Urothelium cell line (cell line): Measurements from ENCODE around the gene MAN1A1.

Experiments used
- DNase-seq: peaks from one replicate; pipeline ENCODE4 v3.0.0; 2011; ENCODE audit warnings: low spot score, mixed read lengths
- FAIRE-seq: peaks from 2 replicates; lab custom pipeline; 2011; peaks lifted over from hg19 to GRCh38; lab: Jason Lieb, UNC

MAN1A1 gene

GRCh38 chr6:119240257-119241110 lies 109.1 kb downstream of the MAN1A1 start:
- DNase-seq (no peak), FAIRE-seq (no peak)

DNA sequence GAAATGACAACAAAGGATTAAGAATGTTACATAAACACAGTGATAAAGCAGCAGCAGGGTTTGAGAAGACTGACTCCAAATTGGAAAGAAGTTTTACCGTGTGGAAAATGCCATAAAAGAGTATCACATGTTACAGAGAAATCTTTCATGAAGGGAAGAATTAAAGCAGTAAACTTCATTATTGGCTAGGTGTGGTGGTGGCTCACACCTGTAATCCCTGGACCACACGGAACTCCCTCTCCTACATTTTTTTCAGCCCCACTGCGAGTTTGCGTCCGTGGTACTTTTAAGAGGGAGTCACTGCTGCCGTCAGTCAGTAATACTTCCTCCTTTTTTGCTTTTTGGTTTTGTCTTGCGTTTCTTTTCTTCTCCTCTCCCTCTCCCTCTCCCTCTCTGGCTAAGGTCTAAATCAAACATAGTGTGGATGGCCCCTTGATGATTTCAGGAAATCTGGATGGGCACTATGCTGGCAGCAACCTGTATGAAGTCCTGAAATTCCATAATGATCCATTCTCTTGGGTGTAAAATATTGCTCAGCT lies 112.3 kb downstream of the MAN1A1 start:
- peak; percentile 100 for FAIRE-seq
- DNase-seq, result no peak

- DNase-seq (no peak), FAIRE-seq (no peak)
Observed at GRCh38 chr6:119234941-119235340, 114.6 kb downstream of the MAN1A1 start.

GRCh38 chr6:119234457-119234856 lies 115.1 kb downstream of the MAN1A1 start:
- FAIRE-seq (no peak), DNase-seq (no peak)

DNA sequence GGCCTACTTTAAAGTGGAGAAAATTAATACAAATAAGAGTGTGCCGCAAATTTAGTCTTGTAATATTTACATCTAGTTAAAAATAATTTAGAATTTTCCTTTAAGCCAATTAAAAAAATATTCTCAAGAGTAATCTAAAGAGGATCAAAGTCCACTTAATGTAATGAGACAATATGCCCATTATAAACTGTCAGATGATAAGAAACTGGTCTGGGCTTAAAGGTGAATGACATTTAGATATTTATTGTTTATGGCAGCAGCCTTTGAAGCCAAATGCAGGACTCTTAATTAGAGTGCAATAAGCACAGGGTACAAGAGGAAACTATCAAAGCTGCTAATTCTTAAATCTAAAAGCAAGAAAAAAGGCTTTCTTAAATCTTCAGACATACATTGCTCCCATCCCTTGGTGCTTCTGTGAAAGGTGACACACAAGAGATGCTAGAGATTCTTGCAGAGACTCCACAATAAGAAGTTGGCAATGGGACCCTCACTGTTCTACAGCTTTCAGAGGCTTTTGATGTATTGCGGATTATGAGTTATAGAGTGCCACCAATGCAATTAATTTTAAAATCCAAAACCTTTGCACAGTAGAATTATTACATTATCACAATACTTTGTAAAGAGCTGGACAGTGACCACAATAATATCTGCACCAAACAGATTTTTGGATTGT lies 116.1 kb downstream of the MAN1A1 start:
- DNase-seq (no peak), FAIRE-seq (no peak)

DNA sequence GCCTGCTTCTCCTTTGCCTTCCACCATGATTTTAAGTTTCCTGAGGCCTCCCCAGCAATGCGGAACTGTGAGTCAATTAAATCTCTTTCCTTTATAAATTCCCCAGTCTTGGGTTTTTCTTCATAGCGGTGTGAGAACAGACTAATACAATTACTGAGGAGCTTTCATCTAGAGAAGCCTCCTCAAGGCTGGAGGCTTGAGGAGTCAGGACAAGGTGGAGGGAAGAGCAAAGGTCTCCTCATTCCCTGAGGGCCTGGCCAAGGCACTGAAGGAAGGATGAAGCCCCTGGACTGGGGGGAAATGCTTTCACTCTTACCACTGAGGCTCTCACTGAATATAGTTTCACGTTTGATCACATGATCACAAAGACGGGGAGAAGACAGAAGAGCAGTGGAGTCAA lies 118.2 kb downstream of the MAN1A1 start:
- FAIRE-seq, result no peak
- no peak for DNase-seq

GRCh38 chr6:119230160-119230559 lies 119.4 kb downstream of the MAN1A1 start:
- DNase-seq, result no peak
- FAIRE-seq, result no peak

DNA sequence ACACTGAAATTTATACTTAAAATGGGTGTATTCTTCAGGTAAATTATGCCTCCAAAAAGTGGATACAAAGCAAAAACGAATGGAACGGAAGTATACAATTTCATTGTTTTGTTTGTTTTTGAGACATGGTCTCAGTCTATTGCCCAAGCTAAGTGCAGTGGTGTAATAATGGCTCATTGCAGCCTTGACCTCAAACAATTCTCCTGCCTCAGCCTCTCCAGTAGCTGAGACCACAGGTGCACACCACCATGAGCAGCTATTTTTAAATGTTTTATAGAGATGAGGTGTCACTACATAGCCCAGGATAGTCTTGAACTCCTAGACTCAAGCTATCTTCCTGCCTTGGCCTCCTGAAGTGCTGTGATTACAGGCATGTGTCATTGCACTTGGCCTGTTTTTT lies 122.2 kb downstream of the MAN1A1 start:
- no peak for FAIRE-seq
- DNase-seq, result no peak

GRCh38 chr6:119226089-119226488 lies 123.5 kb downstream of the MAN1A1 start:
- DNase-seq, result no peak
- FAIRE-seq, result no peak

DNA sequence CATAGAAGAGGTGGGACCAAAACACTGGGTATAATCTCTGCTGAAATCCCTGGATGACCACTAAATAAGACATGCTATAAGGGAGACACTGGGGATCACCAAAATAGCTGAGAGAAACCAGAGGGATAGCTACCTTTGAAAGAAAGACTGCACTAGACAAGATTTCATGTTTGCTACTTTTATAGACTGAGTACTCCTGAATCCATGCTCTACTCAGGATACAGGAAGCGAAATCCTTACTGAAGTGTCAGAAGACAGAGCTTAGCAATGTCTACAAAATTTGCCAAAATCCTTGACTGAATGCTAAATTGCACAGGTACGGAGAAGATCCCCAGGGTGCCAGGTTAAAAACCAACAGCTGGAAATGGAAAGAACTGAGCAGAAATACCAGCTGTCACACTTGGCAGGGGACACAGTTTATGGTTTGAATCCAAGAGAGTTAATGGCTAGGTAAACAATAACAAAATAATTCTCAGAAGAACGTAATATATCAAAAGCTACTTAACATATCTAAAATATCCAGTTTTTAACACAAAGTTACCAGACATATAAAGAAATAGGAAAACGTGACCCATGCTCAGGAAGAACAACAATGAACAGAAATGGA lies 125.4 kb downstream of the MAN1A1 start:
- DNase-seq (no peak), FAIRE-seq (no peak)

DNA sequence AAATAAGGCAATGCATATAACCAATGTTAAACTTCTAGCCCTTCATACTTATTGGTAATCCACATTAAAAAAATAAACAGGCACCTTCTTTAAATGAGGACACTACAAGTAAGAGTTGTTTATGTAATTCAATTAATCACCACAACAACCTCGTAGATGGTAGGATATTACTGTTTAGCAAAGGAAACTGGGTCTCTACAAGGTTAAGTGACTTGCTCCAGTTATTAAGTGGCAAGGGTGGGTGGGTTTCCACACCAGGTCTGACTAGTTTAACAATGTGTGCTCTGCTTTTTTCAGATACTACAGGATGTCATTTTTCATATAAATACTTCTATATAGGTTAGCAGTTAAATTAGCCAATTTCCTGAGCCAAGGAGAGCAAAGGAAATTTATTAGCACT lies 129.1 kb downstream of the MAN1A1 start:
- no peak for DNase-seq
- no peak for FAIRE-seq

DNA sequence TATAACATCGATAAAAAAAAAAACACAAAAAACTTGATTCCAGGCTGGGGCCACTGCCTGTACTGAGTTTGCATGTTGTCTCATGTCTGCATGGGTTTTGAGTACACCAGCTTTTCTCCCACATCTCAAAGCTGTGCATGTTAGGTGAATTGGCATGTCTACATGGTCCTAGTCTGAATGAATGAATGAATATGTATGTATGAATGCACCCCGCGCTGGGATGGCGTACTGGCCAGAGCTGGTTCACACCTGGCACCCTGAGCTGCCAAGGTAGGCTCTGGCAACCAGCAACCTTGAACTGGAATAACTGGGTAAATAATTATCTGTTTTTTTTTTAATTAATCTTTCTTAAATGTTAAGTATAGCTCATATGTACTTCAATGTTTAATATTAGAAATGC lies 131.0 kb downstream of the MAN1A1 start:
- FAIRE-seq (peak; percentile 30), DNase-seq (no peak)

GRCh38 chr6:119215885-119216590 lies 133.5 kb downstream of the MAN1A1 start:
- FAIRE-seq (no peak), DNase-seq (no peak)

GRCh38 chr6:119215309-119215708 lies 134.3 kb downstream of the MAN1A1 start:
- DNase-seq (no peak), FAIRE-seq (no peak)

DNA sequence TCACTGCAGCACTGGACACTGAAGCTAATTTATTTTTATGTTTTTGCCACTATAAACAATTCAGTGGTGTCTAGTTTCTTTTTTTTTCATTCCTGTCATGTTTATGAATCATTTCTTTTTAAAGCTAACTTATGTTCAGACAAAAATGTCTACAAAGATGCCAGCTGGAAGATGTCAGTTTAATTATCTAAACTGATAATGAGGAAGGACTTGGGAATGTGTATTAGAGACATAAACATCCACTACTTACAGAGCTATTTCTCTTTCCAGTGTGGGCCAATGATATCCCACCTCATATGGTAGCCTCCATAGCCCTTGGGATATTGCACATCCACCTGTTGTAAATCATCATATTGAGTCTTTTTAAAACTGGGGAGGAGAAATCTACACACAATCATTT lies 139.0 kb downstream of the MAN1A1 start:
- FAIRE-seq (no peak), DNase-seq (no peak)

- no peak for DNase-seq
- FAIRE-seq, result no peak
Observed at GRCh38 chr6:119209452-119210205, 139.9 kb downstream of the MAN1A1 start.

- FAIRE-seq (no peak), DNase-seq (peak; percentile 6)
Observed at GRCh38 chr6:119207971-119208725, 141.4 kb downstream of the MAN1A1 start.

GRCh38 chr6:119207327-119207726 lies 142.2 kb downstream of the MAN1A1 start:
- FAIRE-seq (no peak), DNase-seq (no peak)

DNA sequence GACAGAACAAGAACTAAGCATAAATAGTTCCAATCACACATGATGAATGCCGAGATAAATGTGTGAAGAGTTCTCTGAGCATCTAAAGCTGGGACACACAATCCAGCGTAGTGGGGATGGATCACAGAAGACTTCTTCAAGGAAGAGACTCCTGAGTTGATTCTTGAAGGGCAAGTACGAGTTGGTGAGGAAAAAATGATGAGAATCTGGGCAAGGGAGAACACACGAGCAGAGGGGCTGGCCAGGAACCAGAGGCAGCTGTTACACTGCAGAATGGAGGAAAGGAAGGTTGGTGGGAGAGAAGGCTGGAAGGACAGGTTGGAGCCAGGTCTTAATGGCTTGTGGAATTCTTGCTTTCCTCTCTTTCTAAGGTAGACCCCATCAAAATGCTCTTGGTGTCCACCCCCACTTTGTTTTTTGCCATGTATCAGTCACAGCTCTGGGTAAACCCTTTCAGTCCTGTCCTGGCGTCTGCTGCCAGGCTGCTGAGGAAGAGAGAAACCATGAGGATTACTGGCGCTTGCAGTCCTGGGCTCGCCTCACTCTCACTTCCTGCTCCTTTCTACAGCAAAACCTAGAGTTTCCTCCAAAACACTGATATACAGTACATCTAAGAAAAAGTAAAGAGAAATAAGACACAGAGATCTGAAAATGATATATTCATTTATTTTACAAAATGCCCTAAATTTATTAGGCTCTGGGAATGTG lies 143.5 kb downstream of the MAN1A1 start:
- no peak for DNase-seq
- FAIRE-seq, result no peak
